ENCODE measurements around the gene CNGB1. TPM values are rescaled to one million over a fixed set of nuclear protein-coding genes. Genes with fewer than 3 reads are reported as not detected.

CNGB1 gene
- total RNA-seq, 2 donors from 2014 or later, result 0.05 to 0.69 TPM

DNA sequence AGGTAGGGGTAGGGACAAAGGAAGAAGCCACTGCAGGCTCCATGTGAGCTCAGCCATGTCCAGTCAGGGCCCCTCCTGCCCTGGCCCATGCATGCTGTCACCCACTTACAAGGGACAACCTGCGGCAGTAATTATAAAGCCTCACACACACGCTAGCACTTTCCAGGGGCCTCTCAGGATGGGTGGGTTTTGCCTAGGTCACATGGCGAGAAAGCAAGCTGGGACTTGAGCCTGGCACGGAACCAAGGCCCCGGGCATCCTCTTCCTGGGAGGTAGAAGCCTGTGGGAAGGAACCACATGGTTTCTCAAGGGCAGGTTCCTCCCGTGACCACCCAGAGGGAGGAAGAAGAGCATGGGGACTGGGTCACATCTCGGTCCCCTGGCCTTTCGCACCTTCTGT is 22.5 kb upstream of the CNGB1 start:
- Histone ChIP-seq H3K9me3 (no peaks in the 10 kb centered on the region), H3K27me3 (no peaks in the 10 kb centered on the region), H3K4me3 (no peak overlapping the region), H3K27ac (no peak overlapping the region), H3K4me1 (no peaks in the 10 kb centered on the region), H3K36me3 (peaks cover 8% of the 10 kb centered on the region), H3K9ac (ENCODE audit: low read depth in 2 of 2, low read length in 2 of 2) (no peak overlapping the region)
- intact Hi-C loops (cut with DNase I), result loop anchor here (10.0 kb wide), 1 partner anchor 239 kb away; no protein-coding TSS in a partner anchor
- DNase-seq, result no peak
- TF ChIP-seq, protein P1, sequence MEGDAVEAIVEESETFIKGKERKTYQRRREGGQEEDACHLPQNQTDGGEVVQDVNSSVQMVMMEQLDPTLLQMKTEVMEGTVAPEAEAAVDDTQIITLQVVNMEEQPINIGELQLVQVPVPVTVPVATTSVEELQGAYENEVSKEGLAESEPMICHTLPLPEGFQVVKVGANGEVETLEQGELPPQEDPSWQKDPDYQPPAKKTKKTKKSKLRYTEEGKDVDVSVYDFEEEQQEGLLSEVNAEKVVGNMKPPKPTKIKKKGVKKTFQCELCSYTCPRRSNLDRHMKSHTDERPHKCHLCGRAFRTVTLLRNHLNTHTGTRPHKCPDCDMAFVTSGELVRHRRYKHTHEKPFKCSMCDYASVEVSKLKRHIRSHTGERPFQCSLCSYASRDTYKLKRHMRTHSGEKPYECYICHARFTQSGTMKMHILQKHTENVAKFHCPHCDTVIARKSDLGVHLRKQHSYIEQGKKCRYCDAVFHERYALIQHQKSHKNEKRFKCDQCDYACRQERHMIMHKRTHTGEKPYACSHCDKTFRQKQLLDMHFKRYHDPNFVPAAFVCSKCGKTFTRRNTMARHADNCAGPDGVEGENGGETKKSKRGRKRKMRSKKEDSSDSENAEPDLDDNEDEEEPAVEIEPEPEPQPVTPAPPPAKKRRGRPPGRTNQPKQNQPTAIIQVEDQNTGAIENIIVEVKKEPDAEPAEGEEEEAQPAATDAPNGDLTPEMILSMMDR (IDR thresholded peaks at IDR 0.05), result no peak

DNA sequence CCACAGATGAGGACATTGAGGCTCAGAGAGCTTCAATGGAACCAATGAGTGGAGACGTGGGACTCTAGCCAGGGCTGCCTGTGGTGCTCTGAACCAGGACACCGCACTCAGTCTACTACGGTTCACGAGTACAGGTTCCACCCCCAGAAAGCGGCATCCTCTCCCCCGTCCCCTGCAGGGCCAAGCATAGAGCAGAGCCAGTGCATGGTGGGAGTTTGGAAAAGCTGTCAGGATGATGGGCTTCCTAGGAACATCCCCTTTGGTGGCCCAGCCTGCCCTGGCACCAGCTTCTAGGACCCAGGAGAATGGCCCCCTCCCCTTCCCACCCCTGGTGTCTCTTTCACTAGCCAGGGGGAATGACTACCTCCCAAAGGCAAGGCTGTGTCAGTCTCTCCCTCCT is 21.2 kb upstream of the CNGB1 start:
- Histone ChIP-seq H3K4me1 (no peaks in the 10 kb centered on the region), H3K27me3 (no peaks in the 10 kb centered on the region), H3K36me3 (peaks cover under 1% of the 10 kb centered on the region), H3K9ac (ENCODE audit: low read depth in 2 of 2, low read length in 2 of 2) (no peak overlapping the region), H3K4me3 (no peak overlapping the region), H3K27ac (no peak overlapping the region), H3K9me3 (no peaks in the 10 kb centered on the region)
- intact Hi-C loops (cut with DNase I), result loop anchor here (10.0 kb wide), 1 partner anchor 237 kb away; no protein-coding TSS in a partner anchor
- no peak for DNase-seq
- TF ChIP-seq, protein P1 (IDR thresholded peaks at IDR 0.05), result no peak

DNA sequence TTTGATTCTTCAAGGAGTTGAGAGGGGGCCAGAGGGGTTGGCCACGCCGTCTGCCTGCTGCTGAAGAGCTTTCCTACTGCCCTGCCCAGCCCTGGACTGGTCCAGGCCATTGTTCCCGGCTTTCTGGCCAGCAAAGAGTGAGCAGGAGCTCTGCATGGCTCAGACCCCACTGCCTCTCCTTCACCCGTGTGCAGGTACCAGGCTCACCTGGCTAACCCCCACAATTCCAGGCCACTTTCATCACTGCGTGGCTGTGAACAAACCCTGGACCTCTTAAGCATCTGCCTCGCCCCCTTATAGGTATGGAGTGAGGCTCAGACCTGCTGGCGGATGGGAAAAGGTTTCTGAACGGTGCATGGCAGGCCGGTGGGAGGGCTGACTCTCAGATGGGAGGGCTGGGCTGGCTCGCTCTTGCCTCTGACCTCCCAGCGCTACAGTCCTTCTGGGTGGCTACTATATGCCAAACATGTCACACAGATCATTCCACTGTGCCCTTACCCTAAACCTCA is 20.7 kb upstream of the CNGB1 start:
- Histone ChIP-seq H3K27ac (no peak overlapping the region), H3K27me3 (no peaks in the 10 kb centered on the region), H3K9me3 (no peaks in the 10 kb centered on the region), H3K36me3 (no peaks in the 10 kb centered on the region), H3K4me1 (no peaks in the 10 kb centered on the region), H3K4me3 (no peak overlapping the region), H3K9ac (ENCODE audit: low read depth in 2 of 2, low read length in 2 of 2) (no peak overlapping the region)
- intact Hi-C loops (cut with DNase I), result loop anchor here (10.0 kb wide), 1 partner anchor 237 kb away; no protein-coding TSS in a partner anchor
- DNase-seq, result no peak
- TF ChIP-seq, protein P1 (IDR thresholded peaks at IDR 0.05), result no peak

DNA sequence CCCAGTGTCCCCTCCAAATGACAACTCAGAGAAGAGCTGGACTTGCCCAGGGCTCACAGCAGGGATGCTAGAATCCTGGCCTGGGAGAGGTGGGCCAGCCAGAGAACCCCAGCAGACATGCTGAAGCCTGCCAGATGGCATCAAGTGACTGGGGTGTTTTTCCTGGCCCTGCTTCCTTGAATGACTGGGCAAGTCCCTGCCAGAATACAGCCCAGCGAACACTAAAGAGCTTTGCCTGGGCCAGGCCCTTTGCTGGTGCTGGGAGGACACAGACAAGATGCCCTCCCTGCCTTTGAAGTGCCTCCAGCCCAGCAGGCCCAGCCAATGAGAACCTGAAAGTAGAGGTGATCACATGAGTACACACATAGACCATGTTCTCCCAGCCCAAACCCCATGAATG is 18.0 kb upstream of the CNGB1 start:
- TF ChIP-seq, protein P1 (IDR thresholded peaks at IDR 0.05), result no peak
- H3K27ac ChIP-seq, result no peak overlapping the region
- peaks cover 6% of the 10 kb centered on the region for H3K4me1 ChIP-seq
- no peaks in the 10 kb centered on the region for H3K9me3 ChIP-seq
- H3K4me3 ChIP-seq, result no peak overlapping the region
- intact Hi-C loops (cut with DNase I), result no loop called here
- no peak overlapping the region for H3K9ac ChIP-seq (ENCODE audit: low read depth in 2 of 2, low read length in 2 of 2)
- H3K36me3 ChIP-seq, result no peaks in the 10 kb centered on the region
- DNase-seq, result no peak
- H3K27me3 ChIP-seq, result peaks cover 6% of the 10 kb centered on the region

GRCh38 chr16:57987441-57988177 is 16.7 kb upstream of the CNGB1 start:
- peaks cover 6% of the 10 kb centered on the region for H3K4me1 ChIP-seq
- H3K4me3 ChIP-seq, result no peak overlapping the region
- H3K27ac ChIP-seq, result no peak overlapping the region
- H3K9me3 ChIP-seq, result no peaks in the 10 kb centered on the region
- H3K36me3 ChIP-seq, result no peaks in the 10 kb centered on the region
- intact Hi-C loops (cut with DNase I), result no loop called here
- no peak overlapping the region for H3K9ac ChIP-seq (ENCODE audit: low read depth in 2 of 2, low read length in 2 of 2)
- peaks cover 6% of the 10 kb centered on the region for H3K27me3 ChIP-seq
- DNase-seq, result no peak
- TF ChIP-seq, protein P1 (IDR thresholded peaks at IDR 0.05), result no peak
